ENCODE data around the gene RBM33. TPM values are rescaled to one million over a fixed set of nuclear protein-coding genes. Genes with fewer than 3 reads are reported as not detected.

The RBM33 gene
- polyA plus RNA-seq, 1 donor (not counting 4 experiments of a cell fraction or from before 2014, with no cell fraction given), result 8.9 TPM

- Histone ChIP-seq H3K4me1 (ENCODE audit: control insufficient read depth, extremely low read depth, insufficient read depth, low read length) (peaks cover 6% of the 10 kb centered on the region), H3K79me2 (ENCODE audit: control insufficient read depth, insufficient read depth, low read length) (peaks cover 17% of the 10 kb centered on the region), H2AFZ (ENCODE audit: control insufficient read depth, low read length) (no peak overlapping the region), H3K27me3 (ENCODE audit: control insufficient read depth, extremely low read depth, insufficient read depth, low read length) (no peaks in the 10 kb centered on the region), H3K9me3 (ENCODE audit: control insufficient read depth, low read depth, low read length) (no peaks in the 10 kb centered on the region), H4K20me1 (ENCODE audit: control insufficient read depth, extremely low read depth, insufficient read depth, low read length) (peaks cover 4% of the 10 kb centered on the region), H3K4me3 (ENCODE audit: control insufficient read depth in 2 of 3, extremely low read depth in 1 of 3, insufficient read depth in 2 of 3, low read depth in 1 of 3, low read length in 3 of 3) (no peak overlapping the region), H3K9me1 (ENCODE audit: control insufficient read depth, extremely low read depth, insufficient read depth, low read length) (no peaks in the 10 kb centered on the region), H3K27ac (ENCODE audit: control insufficient read depth, insufficient read depth, low read length) (no peak overlapping the region), H3K9ac (ENCODE audit: control insufficient read depth, extremely low read depth, insufficient read depth, low read length) (no peak overlapping the region), H3K4me2 (ENCODE audit: control insufficient read depth, extremely low read depth, insufficient read depth, low read depth, low read length) (no peak overlapping the region), H3K36me3 (ENCODE audit: control insufficient read depth in 2 of 2, extremely low read depth in 1 of 2, insufficient read depth in 2 of 2, low read length in 2 of 2) (peaks cover 23 to 29% of the 10 kb centered on the region in 2 experiments)
- TF ChIP-seq CTCF (optimal IDR thresholded peaks at IDR 0.05 in 1 of 3, IDR thresholded peaks at IDR 0.05 in 1 of 3, conservative IDR thresholded peaks at IDR 0.05 in 1 of 3; ENCODE audit: extremely low read depth in 1 of 3, insufficient read depth in 2 of 3, low read length in 3 of 3) (no peak), EZH2 (IDR thresholded peaks at IDR 0.05; ENCODE audit: low read length) (no peak)
- DNase-seq (ENCODE audit: low read depth, low spot score), result no peak
- FAIRE-seq, result no peak
- dilution Hi-C loops (cut with MboI; ENCODE audit: extremely low pct_ligation_motif_present, low sequenced_read_pairs), result no loop called here
Observed at GRCh38 chr7:155765458-155765857, 121.0 kb downstream of the RBM33 start.

- peaks cover 4% of the 10 kb centered on the region for H4K20me1 ChIP-seq (ENCODE audit: control insufficient read depth, extremely low read depth, insufficient read depth, low read length)
- FAIRE-seq, result no peak
Observed at GRCh38 chr7:155766386-155766785, 121.9 kb downstream of the RBM33 start.

More at GRCh38 chr7:155766386-155766785, 121.9 kb downstream of the RBM33 start:
- Histone ChIP-seq H3K27me3 (ENCODE audit: control insufficient read depth, extremely low read depth, insufficient read depth, low read length) (no peaks in the 10 kb centered on the region), H2AFZ (ENCODE audit: control insufficient read depth, low read length) (no peak overlapping the region), H3K79me2 (ENCODE audit: control insufficient read depth, insufficient read depth, low read length) (peaks cover 9% of the 10 kb centered on the region), H3K27ac (ENCODE audit: control insufficient read depth, insufficient read depth, low read length) (no peak overlapping the region), H3K4me3 (ENCODE audit: control insufficient read depth in 2 of 3, extremely low read depth in 1 of 3, insufficient read depth in 2 of 3, low read depth in 1 of 3, low read length in 3 of 3) (no peak overlapping the region), H3K36me3 (ENCODE audit: control insufficient read depth in 2 of 2, extremely low read depth in 1 of 2, insufficient read depth in 2 of 2, low read length in 2 of 2) (peaks cover 23 to 32% of the 10 kb centered on the region in 2 experiments), H3K9me3 (ENCODE audit: control insufficient read depth, low read depth, low read length) (no peaks in the 10 kb centered on the region), H3K4me1 (ENCODE audit: control insufficient read depth, extremely low read depth, insufficient read depth, low read length) (peaks cover 10% of the 10 kb centered on the region), H3K9me1 (ENCODE audit: control insufficient read depth, extremely low read depth, insufficient read depth, low read length) (no peaks in the 10 kb centered on the region), H3K9ac (ENCODE audit: control insufficient read depth, extremely low read depth, insufficient read depth, low read length) (no peak overlapping the region), H3K4me2 (ENCODE audit: control insufficient read depth, extremely low read depth, insufficient read depth, low read depth, low read length) (no peak overlapping the region)
- no peak for DNase-seq (ENCODE audit: low read depth, low spot score)
- TF ChIP-seq CTCF (optimal IDR thresholded peaks at IDR 0.05 in 1 of 3, IDR thresholded peaks at IDR 0.05 in 1 of 3, conservative IDR thresholded peaks at IDR 0.05 in 1 of 3; ENCODE audit: extremely low read depth in 1 of 3, insufficient read depth in 2 of 3, low read length in 3 of 3) (no peak), EZH2 (IDR thresholded peaks at IDR 0.05; ENCODE audit: low read length) (no peak)
- dilution Hi-C loops (cut with MboI; ENCODE audit: extremely low pct_ligation_motif_present, low sequenced_read_pairs), result no loop called here
